ENCODE measurements around the gene EDARADD.
"Not testable (repeated sequence)": the region's sequence is repeated elsewhere in the genome, so short reads cannot be mapped to it uniquely, and the experiment has no call there.

The EDARADD gene

GRCh38 chr1:236393681-236394481, at the start of gene EDARADD:
TSS of gene EDARADD (plus strand) at chr1:236394286. CDS start at chr1:236394445, 159 bp downstream.
- DNase-seq = no peak

- DNase-seq = no peak
Measured at GRCh38 chr1:236345728-236346127, 48.4 kb upstream of the EDARADD start.

DNA sequence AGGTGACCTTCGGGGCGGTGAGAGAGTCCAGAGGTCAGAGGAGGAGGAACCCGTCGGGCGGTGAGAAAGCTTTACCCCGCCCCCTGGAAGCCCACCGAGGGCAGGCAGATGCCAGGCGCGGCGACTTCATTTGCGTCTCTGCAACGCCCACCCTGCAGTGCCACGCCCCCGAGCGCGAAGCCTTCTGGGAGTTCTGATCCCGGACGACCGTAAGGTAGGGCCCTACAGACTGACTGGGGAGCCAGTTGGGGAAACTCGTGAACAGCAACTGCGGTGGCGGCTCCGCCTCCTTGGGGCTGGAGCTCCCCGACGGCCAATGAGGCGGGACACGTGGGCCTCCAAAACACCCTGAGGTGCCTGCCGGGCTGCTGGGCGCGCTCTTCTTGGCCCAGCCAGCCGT, 46.0 kb upstream of the EDARADD start:
- DNase-seq = no peak

- DNase-seq = no peak
Measured at GRCh38 chr1:236350308-236350707, 43.8 kb upstream of the EDARADD start.

GRCh38 chr1:236351875-236352573, 42.1 kb upstream of the EDARADD start:
- DNase-seq = no peak

GRCh38 chr1:236352747-236353146, 41.3 kb upstream of the EDARADD start:
- DNase-seq = not testable (repeated sequence)

DNA sequence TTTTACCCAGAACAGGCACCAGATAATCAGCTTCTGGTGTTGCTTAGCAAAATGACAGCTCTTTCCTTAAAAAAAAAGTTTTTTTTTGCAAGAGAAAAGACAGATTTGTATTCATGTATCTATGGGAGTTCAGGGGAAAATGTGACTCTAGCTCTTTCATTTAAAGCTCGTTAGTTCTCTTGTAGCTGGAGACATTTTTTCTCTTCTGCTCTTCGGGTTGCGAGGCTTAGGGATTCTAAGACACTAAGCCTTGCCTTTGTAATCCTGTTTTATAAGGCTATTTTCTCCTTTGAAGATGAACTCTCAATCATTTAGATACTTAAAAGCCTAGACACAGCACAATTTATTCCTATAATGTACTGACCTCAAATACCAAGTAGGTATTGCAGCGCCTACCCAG, 40.3 kb upstream of the EDARADD start:
- DNase-seq = no peak

DNA sequence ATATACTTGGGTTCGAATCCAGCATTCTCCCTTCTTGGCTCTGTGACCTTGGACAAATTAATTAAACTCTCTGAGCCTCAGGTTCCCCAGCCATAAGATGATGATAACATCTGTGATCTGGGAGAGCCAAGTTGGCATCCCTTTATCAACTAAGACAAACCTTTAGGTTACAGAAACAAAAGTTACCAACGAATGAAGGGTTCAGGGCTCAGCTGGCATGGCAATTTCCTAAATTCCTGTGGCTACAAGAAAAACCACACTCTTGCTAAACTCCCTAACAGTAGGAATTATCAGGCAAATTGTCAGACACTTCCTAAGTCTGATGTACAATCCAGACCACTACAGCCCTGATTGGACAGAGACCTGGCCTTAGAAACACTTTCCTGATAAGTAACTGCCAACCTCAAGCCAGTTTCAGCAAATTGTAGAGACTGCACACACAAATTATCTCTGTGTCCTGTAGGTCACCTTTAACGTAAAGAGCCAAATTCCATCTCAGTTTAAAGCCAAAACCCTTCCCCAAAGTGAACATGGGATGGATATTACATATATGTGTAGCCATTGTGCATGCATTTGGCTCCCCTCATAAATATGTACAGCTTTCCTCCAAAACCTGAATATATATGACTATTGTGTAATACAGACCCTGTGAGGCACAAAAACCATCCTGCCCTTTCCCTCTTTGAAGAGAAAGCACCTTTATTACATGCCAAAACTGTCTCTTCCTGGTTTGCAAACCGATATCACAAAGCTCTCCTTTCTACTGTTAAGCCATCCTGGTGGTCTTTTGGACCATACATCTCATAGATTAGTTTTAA, 39.5 kb upstream of the EDARADD start:
- no peak for DNase-seq

DNA sequence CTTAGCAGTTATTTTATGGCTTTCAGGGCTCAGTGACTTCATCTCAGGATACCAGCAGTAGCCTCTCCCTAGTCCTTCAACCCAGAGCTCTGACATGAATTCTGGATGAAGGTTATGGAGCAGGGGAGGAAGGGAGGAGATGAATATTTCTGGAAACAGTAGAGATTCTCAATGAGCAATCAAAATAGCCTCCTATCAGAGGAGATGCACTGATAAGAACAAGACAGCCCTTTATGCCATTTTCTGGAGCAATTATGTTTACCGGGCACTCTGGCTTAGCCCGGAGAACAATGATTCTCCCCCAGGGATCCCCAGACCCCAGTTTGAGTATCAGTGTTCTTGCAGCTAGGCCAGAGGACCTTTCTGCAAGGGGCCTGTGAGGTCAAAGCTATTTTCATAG, 37.9 kb upstream of the EDARADD start:
- DNase-seq = no peak

DNA sequence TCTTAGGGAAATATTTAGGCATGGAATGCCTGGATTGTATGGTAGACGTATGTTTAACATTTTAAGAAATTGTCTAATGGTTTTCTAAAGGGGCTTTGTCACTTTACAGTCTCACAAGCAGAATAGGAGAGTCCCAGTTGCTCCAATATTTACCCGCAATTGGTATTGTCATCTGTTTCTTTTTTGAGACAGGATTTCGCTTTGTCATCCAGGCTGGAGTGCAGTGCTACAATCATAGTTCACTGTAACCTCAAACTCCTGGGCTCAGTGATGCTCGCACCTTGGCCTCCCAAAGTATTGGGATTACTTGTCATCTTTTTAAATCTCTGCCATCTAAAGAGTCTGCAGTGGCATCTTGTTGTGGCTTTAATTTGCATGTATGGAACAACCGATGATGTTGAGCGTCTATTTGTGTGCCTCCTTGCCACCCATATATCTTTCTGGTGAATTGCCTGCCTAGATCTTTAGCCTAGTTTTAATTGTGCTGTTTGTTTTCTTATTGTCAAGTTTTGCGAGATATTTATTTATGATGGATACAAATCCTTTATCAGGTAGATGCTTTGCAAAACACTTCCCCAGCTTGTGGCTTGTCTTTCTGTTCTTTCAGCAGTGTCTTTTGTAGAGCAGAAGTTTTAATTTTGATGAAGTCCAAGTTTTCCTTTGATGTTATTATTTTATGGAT, 32.0 kb upstream of the EDARADD start:
- DNase-seq = no peak

GRCh38 chr1:236363237-236363636, 30.8 kb upstream of the EDARADD start:
- no peak for DNase-seq

DNA sequence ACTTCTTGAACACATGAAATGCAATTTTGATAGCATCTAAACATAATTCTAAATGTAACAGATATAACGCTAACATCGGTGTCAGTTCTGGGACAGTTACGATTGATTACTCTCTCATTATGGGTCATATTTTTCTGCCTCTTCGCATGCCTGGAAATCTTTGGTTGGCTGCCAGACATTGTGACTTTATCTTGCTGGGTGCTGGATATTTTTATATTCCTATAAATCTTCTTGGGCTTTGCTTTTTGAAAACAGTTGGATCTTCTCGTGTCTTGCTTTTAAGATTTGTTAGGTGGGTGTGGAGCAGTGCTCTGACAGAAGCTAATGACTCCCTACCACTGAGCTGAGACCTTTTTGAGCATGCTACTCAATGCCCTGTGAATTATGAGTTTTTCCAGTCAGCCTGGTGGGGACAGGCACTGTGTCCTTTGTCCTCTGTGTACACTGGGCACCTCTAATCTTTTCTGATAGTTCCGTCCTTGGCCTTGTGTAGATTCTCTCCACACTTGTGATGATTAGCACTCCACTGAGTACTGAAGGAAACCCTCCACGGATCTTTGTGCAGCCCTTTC, 28.0 kb upstream of the EDARADD start:
- DNase-seq = no peak

- not testable (repeated sequence) for DNase-seq
Measured at GRCh38 chr1:236366681-236367080, 27.4 kb upstream of the EDARADD start.

DNA sequence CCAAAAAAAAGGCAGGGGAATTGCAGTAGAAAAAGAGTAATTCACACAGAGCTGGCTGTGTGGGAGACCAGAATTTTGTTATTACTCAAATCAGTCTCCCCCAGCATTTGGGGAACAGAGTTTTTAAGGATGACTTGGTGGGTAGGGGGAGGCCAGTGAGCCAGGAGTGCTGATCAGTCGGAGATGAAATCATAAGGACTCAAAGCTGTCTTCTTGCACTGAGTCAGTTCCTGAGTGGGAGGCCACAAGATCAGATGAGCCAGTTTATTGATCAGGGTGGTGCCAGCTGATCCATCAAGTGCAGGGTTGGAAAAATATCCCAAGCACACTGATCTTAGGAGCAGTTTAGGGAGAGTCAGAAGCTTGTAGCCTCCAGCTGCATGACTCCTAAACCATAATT, 23.7 kb upstream of the EDARADD start:
- no peak for DNase-seq

- no peak for DNase-seq
Measured at GRCh38 chr1:236371083-236371482, 23.0 kb upstream of the EDARADD start.

- DNase-seq = no peak
Measured at GRCh38 chr1:236377832-236378535, 16.1 kb upstream of the EDARADD start.

DNA sequence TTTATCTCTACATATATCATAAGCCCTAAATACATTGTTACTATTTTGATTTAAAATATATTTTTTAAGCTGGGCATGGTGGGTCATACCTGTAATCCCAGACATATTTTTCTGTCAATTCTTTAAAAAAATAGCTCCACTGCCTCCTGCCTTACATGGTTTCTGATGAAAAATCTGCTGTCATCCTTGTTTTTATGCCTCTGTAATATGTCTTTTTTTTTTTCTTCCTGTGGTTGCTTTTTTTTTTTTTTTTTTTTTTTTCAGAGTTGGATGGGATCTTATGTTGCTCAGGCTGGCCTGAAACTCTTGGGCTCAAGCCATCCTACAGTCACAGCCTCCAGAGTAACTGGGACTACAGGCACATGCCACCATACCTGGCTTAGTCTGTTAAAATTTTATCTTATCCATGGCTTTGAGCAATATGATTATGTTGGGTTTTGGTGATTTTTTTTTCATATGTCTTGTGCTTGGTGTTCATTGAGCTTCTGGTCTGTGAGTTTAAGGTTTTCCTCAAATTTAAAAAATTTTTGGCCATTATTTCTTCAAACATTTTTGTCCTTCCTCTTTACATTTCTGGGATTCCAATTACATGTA, 12.4 kb upstream of the EDARADD start:
- DNase-seq = no peak

DNA sequence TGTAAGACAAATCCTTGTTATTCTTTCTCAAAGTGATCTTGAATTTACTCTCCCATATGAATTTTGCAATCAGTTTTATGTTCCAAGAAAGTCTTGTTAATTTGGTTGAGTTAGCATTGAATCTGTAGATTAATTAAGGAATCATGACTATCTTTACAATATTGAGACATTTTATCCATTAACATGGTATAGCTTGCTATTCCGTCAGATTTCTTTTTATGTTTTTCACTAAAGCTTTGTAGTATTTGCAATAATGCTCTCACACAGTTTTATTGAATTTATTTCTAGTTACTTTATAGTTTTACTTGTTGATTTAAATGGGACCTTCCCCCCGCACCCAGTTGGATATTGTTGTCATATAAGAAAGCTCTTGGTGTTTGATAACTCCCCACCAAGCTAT, 5.8 kb upstream of the EDARADD start:
- DNase-seq = no peak

DNA sequence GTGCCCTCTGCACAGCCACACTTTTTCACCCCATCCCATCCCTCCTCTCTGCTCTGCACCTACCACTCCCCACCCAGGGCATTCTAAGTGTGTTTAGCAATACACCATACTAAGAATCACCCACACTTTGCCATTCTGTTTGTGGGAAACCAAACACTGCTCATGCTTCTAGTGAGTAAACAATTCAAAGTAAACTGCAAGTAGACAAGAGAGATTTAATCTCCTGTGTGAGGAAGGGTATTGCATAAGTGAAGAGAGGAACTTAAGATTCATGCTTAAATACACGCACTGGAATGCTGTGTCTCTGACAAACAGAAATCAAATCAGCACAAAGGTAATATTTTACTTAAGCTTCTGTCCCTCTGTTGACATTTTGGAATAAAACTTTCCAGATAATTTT, 4.8 kb upstream of the EDARADD start:
- DNase-seq = no peak

DNA sequence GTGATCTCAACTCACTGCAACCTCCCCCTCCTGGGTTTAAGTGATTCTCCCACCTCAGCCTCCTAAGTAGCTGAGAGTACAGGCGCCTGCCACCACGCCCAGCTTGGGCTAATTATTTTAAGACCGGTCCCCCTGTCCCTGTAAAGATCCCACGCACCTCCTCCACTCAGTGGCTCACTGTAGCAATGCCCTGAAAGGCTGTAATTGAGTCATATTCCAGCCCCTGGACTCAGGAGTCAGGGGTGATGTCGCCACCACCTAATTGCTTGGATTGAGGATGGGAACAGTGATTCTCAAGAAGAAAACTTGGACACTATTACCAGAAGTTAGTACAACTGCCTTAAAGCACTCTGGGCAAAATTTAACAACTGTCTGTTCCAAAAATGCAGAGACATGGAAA, 3.1 kb upstream of the EDARADD start:
- DNase-seq = no peak

DNA sequence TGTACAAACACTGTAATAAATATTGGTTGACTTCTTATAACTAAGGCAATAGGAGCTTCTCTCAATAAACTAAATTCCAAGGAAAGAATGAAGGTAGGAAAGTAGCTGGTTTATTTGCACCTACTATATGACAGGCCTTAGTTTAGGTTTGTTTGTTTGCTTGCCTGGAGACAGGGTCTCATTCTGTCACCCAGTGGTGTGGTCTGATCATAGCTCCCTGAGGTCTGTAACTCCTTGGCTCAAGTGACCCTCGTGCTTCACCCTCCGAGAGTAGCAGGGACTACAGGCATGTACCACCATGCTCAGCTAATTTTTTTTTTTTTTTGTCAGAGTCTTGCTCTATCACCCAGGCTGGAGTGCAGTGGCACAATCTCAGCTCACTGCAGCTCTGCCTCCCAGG, 1.9 kb upstream of the EDARADD start:
- no peak for DNase-seq

DNA sequence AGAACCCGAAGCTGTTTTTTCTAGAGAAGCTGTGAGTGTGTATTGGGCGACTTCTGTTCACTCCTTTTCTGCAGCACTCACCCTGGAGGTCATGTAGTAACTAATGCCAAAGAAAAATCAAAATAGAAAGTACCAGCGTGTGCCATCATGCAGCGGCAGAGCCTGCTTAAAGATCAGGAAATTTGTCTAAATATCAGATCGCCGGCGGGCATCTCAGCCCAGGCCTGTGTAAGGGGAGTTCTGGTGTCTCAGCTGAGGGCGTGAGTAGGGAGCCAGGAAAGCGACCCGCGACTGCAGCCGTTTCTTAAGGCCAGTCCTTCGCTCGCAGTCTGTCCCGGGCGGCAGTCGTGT, 768 bp downstream of the EDARADD start:
- no peak for DNase-seq
